NCI-H2171 (cell line): Measurements from ENCODE around the gene PRR14L.
"Not testable (repeated sequence)": the region's sequence is repeated elsewhere in the genome, so short reads cannot be mapped to it uniquely, and the experiment has no call there.

Experiments
- DNase-seq: peaks from one replicate; lab custom pipeline; 2025; lab: John Stamatoyannopoulos, UW

The PRR14L gene

DNA sequence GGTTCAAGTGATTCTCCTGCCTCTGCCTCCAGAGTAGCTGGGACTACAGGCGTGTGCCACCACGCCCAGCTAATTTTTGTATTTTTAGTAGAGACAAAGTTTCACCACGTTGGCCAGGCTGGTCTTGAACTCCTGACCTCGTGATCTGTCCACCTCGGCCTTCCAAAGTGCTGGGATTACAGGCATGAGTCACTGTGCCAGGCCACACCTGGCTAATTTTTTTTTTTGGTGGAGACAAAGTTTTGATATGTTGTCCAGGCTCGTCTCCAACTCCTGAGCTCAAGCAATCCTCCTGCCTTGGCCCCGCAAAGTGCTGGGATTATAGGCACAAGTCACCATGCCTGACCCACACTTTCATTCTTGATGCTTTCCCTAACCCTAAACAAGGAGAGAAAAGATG, 9.6 kb downstream of the PRR14L start:
- not testable (repeated sequence) for DNase-seq

DNA sequence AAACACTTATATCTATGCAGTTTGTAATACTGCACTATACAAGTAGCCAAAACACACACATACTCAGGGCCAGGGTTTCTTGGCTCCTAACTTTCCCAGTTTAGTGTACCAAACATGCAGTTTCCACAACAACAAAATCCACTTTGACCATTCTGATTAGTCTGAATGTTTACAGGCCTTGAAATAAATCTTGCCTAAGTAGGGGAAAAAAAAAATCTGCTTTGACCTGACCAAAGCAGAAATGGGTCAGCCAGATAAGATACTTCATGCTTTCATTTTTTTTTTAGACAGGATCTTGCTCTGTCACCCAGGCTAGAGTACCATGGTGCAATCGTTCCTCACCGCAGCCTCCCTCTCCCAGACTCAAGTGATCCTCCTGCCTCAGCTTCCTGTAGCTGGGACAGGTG, 10.1 kb downstream of the PRR14L start:
- DNase-seq = no peak

DNA sequence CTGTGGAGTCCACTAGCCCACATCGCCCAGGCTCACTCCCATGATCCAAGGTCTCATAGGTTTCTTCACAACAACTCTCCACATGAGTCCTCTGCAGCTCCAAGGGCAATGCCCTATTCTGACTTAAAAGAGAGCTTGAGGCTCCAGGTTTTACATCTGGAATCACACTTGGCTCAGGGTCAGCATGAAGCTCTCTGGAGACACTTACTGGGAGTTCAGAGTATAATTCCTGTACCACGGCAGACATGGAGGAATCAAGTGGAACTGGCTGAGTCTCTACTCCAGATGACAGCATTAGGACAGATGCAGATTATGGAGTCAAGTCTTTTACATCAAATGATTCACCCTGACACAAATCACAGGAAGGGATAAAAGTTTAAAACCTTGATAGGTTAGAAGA, 11.4 kb downstream of the PRR14L start:
- DNase-seq = no peak

DNA sequence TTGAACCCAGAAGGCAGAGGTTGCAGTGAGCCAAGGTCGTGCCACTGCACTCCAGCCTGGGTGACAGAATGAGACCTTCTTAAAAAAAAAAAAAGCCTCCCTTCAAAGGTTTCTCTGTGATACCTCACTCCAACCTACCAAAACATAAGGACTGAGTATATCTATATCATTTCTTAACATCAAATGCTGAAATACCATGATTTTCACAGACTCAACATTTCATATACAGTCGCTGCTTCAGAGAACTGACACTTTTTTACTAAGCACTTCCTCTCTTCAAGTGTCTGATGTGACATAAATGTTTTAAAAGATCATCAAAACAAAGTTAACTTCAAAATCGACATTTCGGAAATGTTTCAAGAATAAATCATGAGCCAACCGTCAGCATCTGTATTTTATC, 12.0 kb downstream of the PRR14L start:
- no peak for DNase-seq

DNA sequence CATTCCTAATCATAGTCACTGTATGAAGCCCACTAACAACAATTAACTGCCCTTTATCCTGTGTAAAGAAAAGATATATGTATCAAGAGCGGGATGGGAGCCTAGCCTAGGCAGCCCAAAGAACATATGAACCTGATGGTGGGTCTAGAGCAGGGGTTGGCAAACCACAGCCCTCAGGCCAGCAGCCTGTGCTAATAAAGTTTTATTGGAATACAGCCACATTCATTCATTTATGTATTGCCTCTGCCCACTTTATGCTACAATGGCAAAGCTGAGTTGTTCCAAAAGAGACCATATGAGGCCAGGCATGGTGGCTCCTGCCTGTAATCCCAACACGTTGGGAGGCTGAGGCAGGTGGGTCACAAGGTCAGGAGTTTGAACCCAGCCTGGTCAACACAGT, 13.5 kb downstream of the PRR14L start:
- no peak for DNase-seq

DNA sequence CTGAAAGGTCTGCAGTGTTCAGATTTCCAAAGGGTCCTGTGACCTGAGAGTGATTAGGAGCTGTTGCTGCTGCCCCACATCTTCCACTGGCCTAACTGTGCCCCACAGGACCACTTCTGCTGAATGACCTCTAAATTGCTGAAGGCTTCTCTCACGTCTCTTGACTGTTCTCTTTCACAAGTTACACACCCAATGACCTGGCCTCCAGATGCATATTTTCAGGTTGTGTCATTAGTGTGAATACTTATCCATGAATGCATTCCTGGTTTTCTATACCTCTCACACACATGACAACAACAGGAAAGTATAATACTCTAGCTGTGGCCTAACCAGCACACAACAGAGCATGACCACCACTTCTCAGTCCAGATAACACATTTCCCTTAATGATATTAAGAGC, 15.4 kb downstream of the PRR14L start:
- DNase-seq = no peak

DNA sequence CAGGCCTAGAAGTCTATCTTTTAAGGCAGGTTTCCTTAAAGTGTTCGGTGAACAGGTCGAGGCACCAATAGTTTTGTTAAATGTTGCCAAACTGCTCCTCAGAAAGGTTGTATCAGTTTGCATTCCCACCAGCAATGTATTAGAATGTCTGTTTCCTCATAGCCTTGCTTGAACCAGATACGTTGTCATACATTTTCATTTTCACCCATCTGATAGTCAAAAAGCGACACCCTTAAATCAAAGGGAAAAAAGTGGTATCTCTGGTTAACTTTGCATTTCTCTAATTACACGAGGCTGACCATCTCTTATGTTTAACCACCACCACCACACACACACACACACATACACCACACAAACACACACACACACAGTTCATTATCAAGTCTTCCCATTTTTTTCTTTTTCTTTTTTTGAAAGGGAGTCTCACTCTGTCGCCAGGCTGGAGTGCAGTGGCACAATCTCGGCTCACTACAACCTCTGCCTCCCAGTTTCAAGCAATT, 16.3 kb downstream of the PRR14L start:
- DNase-seq = no peak

DNA sequence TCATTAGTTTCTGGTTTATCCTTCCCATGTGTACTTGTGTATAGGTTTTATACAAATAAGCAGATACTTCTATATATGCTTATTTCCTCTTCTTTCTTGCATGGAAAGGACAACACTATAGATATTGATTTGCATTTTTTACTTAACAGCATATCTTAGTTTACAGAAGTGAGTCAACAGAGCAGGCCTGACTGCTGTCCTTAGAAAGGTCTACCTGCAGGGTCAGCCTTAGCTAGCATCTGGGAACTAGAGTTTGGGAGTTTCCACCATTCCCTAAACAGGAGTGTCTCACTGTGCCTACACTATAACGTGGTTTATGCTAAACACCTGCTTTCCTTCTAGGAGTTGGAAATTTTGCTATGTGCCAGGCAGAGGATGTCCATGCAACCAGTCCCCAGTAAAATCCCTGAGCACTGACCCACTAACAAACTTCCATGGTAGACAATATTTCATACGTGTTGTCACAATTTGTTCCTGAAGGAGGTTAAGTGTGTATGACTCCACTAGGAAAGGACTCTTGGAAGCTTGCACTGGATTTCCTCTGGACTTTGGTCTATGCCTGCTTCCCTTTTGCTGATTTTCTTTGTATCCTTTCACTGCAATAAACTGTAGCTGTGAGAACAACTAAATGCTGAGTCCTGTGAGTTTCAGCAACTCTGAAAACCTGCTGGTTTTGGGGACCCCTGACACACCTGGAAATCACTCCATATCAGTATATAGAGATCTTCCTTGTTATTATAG, 17.7 kb downstream of the PRR14L start:
- no peak for DNase-seq

DNA sequence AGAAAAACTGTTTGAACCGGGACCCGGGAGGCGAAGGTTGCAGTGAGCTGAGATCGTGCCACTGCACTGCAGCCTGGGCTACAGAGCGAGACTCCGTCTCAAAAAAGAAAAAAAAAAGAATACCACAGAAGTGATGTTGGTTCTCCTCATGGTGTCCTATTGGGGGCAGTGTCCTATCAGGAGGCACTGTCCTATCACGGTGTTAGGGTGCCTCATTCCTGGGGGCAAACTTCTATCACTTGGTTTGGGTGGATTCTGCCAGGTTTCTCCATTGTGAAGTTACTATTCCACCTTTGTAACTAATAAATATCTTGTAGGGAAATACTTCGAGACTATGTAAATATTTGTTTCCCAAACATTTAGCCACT, 19.6 kb downstream of the PRR14L start:
- no peak for DNase-seq

DNA sequence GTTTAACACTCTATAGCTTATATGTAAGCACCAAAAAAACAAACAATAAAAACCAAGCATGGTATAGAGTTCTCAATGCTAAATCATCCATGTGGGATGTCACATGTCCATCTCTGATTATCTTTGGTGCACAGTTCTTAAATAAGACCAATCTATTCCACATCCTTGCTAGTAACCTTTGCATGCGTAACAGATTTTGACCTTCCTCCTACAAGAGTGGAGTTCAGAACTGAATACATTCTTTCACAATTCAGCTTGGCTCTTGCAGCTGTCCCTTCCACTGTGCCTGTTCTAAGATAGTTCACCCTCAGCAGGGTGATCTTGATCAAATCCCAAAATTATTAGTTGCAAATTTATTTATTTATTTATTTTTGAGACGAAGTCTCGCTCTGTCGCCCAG, 21.1 kb downstream of the PRR14L start:
- no peak for DNase-seq

DNA sequence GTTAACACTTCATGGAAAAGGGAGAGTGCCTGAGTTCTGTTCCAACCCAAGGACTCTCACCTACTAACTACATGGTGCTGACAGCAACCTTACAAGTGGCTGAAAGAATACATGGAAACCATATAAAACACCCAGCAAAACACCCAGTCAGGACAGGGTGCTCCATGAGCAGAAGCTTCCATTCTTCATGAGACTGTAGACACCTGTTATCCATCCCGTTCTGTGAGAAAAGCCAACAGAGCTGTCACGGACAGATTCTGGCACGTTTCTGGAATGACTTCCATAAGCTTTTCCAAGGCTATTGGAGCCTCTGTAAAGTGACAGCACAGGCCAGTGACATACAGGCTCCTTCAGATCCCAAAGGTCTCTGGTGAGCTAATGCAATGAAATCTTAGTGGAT, 23.2 kb downstream of the PRR14L start:
- no peak for DNase-seq

DNA sequence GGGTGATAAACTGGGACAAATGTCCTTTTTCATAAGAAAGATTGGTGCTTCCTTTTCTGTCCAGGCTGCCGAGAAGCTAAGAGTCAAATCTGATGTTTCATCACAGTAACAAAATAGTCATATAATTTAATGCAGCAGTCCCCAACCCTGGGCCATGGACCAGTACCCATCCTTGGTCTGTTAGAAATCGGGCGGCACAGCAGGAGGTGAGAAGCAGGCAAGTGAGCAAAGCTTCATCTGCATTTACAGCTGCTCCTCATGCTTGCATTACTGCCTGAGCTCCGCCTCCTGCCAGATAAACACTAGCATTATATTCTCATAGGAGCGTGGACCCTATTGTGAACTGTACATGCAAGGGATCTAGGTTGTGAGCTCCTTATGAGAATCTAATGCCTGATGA, 26.2 kb downstream of the PRR14L start:
- no peak for DNase-seq

DNA sequence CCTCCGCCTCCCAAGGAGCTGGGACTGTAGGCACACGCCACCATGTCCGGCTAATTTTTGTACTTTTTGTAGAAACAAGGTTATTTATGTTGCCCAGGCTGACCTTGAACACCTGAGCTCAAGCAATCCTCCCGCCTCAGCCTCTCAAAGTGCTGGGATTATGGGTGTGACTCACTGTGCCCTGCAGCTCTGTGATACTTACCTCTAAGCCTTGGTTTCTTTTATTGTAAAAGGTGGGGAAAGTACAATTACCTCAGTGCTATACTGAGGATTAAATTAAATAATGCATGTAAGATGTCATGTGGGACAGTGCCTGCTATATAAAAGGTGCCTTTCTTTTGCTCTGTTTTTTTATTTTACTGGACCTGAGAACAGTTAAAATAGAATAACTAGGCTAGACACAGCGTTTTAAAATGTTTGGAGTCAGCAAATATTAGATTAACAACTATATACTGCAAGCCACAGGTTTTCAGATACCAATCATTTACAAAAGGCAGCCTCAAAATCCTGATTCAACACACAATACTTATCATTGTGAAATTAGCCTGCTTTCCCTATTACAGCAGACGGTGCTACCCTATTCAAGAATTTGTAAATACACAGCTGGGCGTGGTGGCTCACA, 30.0 kb downstream of the PRR14L start:
- DNase-seq = no peak

DNA sequence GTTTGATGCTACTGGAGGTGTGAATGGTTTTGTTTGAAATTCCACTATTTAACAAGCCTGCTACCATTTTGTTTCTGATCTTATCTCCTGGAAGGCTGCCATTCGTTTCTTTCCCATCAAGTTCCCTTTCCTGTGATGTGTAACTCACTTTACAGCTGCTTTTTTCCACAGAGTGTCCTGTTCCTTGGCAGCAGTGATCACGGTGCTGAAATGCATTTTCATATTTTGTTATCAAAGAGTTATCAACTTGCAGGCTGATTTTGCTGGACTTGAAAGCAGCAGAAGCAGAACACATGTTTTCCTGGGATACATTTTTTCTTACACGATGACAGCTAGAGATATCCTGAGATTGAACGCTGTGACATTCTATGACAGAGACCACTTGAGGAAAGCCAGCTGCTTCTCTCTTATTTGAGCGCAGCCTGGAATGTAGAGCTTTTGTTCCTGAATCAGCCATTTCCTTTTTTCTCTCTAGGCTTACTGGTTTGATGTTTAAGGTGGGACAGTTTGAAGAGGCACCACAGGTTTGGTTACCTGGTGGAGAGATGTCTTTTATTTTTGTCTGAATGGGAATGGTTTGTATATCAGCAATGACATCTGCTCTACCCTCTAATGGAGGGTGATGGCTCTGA, 34.7 kb downstream of the PRR14L start:
- DNase-seq = no peak

DNA sequence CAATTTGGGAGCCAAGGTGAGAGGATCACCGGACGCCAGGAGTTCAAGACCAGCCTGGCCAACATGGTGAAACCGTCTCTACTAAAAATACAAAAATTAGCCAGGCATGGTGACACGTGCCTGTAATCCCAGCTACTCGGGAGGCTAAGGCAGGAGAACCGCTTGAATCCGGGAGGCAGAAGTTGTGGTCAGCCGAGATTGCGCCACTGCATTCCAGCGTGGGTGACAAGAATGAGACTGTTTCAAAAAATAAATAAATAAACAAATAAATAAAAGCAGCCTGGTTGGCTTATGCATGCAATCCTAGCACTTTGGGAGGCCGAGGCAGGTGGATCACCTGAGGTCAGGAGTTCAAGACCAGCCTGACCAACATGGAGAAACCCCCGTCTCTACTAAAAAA, 38.7 kb downstream of the PRR14L start:
- not testable (repeated sequence) for DNase-seq

DNA sequence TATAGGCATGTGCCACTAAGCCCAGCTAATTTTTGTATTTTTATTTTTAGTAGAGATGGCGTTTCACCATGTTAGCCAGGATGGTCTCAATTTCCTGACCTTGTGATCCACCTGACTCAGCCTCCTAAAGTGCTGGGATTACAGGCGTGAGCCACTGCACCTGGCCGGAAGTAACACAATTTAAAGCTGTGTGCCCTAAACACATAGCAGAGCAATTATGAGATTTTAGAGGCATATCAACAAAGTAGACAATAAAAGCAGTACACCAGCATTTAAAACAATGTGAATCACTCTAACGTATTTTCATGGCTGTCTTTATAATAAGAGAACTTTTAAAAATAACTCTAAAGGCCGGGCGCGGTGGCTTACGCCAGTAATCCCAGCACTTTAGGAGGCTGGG, 42.4 kb downstream of the PRR14L start:
- DNase-seq = no peak

DNA sequence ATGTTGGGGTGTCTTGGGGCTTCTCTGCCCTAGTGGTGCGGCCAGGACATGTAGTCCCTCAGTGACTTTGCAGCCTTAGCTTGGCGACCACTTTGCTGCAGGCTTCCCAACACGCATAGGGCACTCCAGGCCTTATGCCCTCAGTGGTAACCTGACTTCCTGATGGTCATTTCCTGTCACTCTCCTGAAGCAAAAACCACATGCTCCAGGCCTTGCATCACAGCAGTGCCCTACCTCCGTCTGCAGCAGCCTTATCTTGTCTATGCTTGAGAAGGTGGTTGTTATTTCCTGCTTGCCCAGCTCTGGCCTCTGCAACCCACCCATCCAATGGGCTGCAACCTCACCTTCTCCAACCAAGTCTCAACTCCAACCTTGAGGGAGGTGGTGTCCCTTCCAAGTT, 54.5 kb downstream of the PRR14L start:
- DNase-seq = no peak

DNA sequence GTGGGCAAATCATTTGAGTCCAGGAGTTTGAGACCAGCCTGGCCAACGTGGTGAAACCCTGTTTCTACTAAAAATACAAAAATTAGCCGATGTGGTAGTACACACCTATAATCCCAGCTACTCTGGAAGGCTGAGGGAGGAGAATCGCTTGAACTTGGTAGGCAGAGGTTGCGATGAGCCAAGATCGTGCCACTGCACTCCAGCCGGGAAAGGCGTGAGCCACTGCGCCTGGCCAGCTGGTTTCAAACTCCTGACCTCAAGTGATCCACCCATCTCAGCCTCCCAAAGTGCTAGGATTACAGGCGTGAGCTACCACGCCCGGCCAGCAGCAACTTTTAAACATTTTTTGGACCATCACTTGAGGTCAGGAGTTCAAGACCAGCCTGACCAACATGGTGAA, 55.9 kb downstream of the PRR14L start:
- DNase-seq = not testable (repeated sequence)

DNA sequence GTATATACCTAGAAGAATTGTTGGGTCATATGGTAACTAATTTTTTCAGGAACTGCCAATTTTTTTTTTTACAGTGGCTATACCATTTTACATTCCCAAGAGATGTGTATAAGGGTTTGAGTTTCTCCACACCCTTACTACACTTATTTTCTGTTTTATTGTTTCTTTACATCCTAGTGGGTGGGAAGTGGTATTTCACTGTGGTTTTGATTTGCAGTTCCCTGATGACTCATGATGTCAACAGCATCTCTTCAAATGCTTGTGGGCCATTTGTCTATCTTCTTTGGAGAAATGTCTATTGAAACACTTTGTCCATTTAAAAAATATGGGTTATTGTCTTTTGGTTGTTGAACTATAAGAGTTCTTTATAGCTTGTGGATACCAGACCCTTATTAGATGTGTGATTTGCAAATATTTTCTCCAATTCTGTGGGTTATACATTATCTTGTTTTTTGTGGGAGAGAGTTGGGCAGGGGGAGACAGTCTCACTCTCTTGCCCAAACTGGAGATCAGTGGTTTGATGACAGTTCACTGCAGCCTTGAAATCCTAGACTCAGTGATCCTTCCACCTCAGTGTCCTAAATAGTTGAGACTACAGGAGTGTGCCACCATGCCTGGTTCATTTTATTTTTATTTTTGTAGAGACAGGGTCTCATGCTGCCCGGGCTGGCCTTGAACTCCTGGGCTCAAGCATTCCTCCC, 57.6 kb downstream of the PRR14L start:
- no peak for DNase-seq

DNA sequence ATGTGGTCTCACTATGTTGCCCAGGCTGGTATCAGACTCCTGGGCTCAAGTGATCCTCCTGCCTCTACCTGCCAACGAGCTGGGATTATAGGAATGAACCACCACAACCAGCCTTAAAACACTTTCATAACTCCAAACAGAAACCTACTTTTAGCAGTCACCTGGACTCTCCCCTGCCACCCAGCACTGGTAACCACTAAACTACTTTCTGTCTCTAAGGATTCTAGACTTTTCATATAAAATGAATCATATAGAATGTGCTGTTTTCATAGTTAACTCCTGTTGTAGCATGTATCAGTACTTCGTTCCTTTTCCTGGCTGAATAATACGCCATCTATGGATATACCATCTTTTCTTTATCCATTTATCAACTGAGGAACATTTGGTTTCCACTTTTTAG, 58.5 kb downstream of the PRR14L start:
- no peak for DNase-seq

DNA sequence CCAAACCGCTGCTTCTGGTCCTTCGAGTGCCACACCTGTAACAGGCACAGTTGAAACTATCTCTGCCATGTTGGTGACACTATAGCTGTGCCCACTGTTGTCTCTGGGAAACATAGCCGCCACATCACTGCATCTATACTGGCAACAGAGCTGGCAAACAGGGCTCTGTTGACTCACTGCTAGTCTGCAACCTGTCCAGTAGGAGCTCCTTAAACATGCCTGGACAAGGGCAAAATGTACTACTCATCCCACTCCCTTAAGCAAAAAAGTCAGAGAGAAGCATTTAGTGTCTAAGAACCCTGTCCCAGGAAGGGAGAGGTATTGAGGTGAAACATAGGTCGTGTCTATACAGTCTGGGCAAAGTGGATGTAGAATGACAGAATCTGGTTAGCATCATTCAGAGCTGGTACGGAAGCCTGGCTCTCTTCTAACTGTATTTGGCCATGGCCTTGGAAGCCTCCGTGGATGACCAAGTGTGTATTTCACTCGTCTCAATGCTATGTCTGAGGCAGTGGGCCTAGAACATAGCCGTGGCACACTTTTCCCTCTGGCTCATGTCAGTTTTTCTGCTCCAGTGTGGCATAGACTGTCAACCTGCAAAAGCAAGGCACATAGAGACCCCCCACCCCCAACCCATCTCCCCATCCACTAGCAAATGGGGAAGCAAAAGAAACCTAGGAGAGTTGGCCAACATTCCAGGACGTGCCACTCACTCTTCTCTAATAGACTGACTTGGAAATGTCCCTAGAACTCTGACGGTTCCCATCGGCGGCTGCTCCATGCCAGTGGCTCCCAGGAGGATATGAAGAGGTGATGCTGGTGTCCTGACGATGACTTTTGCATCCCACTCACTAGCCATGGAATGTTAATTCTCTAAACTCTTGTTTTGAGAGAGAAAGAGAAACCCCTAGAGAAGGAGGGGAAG, 66.5 kb downstream of the PRR14L start:
- no peak for DNase-seq

DNA sequence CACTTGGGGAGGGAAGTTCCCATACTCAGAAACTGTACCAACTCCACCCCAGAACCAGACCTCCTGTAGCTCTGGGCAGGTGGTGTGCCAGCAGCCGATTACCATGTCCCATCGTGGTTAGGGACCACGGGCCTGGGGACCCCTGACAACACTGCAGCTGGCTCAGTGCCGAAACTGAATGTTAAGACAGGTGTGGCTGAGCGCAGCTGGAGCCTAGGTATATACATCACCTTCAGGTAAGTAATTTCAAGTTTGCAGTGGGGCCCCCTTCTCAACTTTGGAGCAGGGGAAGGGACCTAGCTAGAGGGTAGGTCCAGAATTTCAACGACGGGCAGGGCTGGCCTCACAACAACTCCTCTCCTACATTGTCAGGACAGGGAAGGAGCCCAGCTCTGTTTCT, 67.2 kb downstream of the PRR14L start:
- no peak for DNase-seq
